ENCODE results near the gene MAP3K2.

- TF ChIP-seq CTCF (IDR thresholded peaks at IDR 0.05): no peak
- no peak for TF ChIP-seq POLR2A (IDR thresholded peaks at IDR 0.05)
Observed at GRCh38 chr2:127419448-127420038, 31.8 kb upstream of the MAP3K2 start.
